Stimulated activated CD8-positive, alpha-beta memory T cell treated with anti-CD3 and anti-CD28 coated beads, Interleukin-2, amount 100 ng/mL, for 48 hours (primary cell): ENCODE results near the gene ASF1B.
"Not testable (repeated sequence)": the region's sequence is repeated elsewhere in the genome, so short reads cannot be mapped to it uniquely, and the experiment has no call there.

Source experiments
- DNase-seq, 2 donors: peaks; one replicate each; pipeline ENCODE4 v3.0.0-alpha.2; 2020; ENCODE audit warnings: low read depth in 2 of 2

The ASF1B gene

GRCh38 chr19:14160017-14160703 is 23.8 kb upstream of the ASF1B start:
- no peak for DNase-seq

GRCh38 chr19:14159059-14159458 is 22.7 kb upstream of the ASF1B start:
- DNase-seq = no peak

- DNase-seq = no peak
Observed at GRCh38 chr19:14158276-14159023, 22.1 kb upstream of the ASF1B start.

- no peak for DNase-seq
Observed at GRCh38 chr19:14156971-14157717, 20.8 kb upstream of the ASF1B start.

- DNase-seq = no peak
Observed at GRCh38 chr19:14156122-14156521, 19.7 kb upstream of the ASF1B start.

GRCh38 chr19:14155371-14155770 is 19.0 kb upstream of the ASF1B start:
- no peak for DNase-seq

- DNase-seq = no peak
Observed at GRCh38 chr19:14152713-14153112, 16.3 kb upstream of the ASF1B start.

GRCh38 chr19:14150770-14151661 is 14.6 kb upstream of the ASF1B start:
- no peak for DNase-seq

GRCh38 chr19:14150041-14150769 is 13.8 kb upstream of the ASF1B start:
- no peak for DNase-seq

GRCh38 chr19:14149509-14149994 is 13.2 kb upstream of the ASF1B start:
- DNase-seq = no peak

GRCh38 chr19:14148751-14149410 is 12.5 kb upstream of the ASF1B start:
- no peak for DNase-seq

GRCh38 chr19:14147797-14148605 is 11.6 kb upstream of the ASF1B start:
- DNase-seq = peak; percentile 33 to 41

GRCh38 chr19:14146789-14147216 is 10.4 kb upstream of the ASF1B start:
- no peak for DNase-seq

- DNase-seq = not testable (repeated sequence)
Observed at GRCh38 chr19:14146169-14146568, 9.8 kb upstream of the ASF1B start.

GRCh38 chr19:14145381-14145780 is 9.0 kb upstream of the ASF1B start:
- DNase-seq = no peak

GRCh38 chr19:14142262-14143190 is 6.1 kb upstream of the ASF1B start:
- DNase-seq = no peak

- DNase-seq = no peak
Observed at GRCh38 chr19:14141041-14141440, 4.7 kb upstream of the ASF1B start.

GRCh38 chr19:14139944-14140343 is 3.6 kb upstream of the ASF1B start:
- no peak for DNase-seq
